WTC11 (cell line): ENCODE measurements around the gene SMARCA5. TPM values are rescaled to one million over a fixed set of nuclear protein-coding genes. Genes with fewer than 3 reads are reported as not detected.

Experiments
- ATAC-seq: fragments of 200-7000 bp; cut with Tn5 transposase; 2 replicates; pipeline ENCODE4 v1.10.0; 2021; ENCODE audit warnings: mild to moderate bottlenecking, moderate library complexity
- CTCF ChIA-PET: fragments of 300-600 bp; sonication (Branson Sonifier 250); formaldehyde crosslinking; loops from one replicate; lab custom pipeline; 2021; ENCODE audit warnings: antibody characterized with exemption; lab: Charles Lee
- POLR2A ChIA-PET: fragments of 350-600 bp; sonication (Branson Sonifier 250); formaldehyde crosslinking; loops from one replicate; lab custom pipeline; 2021; ENCODE audit warnings: antibody characterized with exemption; lab: Charles Lee
- DNase-seq: peaks from one replicate; pipeline ENCODE4 v3.0.0; 2021; ENCODE audit warnings: low spot score
- H3K27ac Mint-ChIP-seq: 2 replicates; pipeline ENCODE4 v1.8.0; 2021; ENCODE audit warnings: mixed read lengths
- H3K27me3 Mint-ChIP-seq: 2 replicates; pipeline ENCODE4 v1.8.0; 2021; ENCODE audit warnings: low read depth, mild to moderate bottlenecking, moderate library complexity, mixed read lengths
- H3K36me3 Mint-ChIP-seq: 2 replicates; pipeline ENCODE4 v1.8.0; 2021; ENCODE audit warnings: mixed read lengths
- H3K4me1 Mint-ChIP-seq: 2 replicates; pipeline ENCODE4 v1.8.0; 2022; ENCODE audit warnings: mixed read lengths
- H3K4me3 Mint-ChIP-seq: 2 replicates; pipeline ENCODE4 v1.8.0; 2021; ENCODE audit warnings: mild to moderate bottlenecking, moderate library complexity, mixed read lengths
- H3K9me3 Mint-ChIP-seq: 2 replicates; pipeline ENCODE4 v1.8.0; 2021; ENCODE audit warnings: mixed read lengths
- ATF1 ChIP-seq: sonication (generic); formaldehyde crosslinking; IDR thresholded peaks from 2 replicates; pipeline ENCODE4 v1.8.1; 2023; ENCODE audit warnings: mild to moderate bottlenecking, moderate library complexity, missing genetic modification reagents
- CBFB ChIP-seq: sonication (generic); formaldehyde crosslinking; IDR thresholded peaks from 2 replicates; pipeline ENCODE4 v1.8.1; 2022; ENCODE audit warnings: mild to moderate bottlenecking, low read depth, missing genetic modification reagents
- FOXJ3 ChIP-seq: sonication (generic); formaldehyde crosslinking; IDR thresholded peaks from 2 replicates; pipeline ENCODE4 v1.9.0; 2021; ENCODE audit warnings: missing genetic modification reagents, mild to moderate bottlenecking, borderline replicate concordance
- FOXK1 ChIP-seq: sonication (generic); formaldehyde crosslinking; IDR thresholded peaks from 2 replicates; pipeline ENCODE4 v1.8.0; 2022; ENCODE audit warnings: mild to moderate bottlenecking, moderate library complexity, missing genetic modification reagents
- FOXP1 ChIP-seq: sonication (generic); formaldehyde crosslinking; IDR thresholded peaks from 2 replicates; pipeline ENCODE4 v1.8.0; 2022; ENCODE audit warnings: missing genetic modification reagents, mild to moderate bottlenecking, moderate library complexity, borderline replicate concordance
- JAZF1 ChIP-seq: fragments of 250-450 bp; sonication (Bioruptor Pico); IDR thresholded peaks from 2 replicates; pipeline ENCODE4 v1.9.0; 2021; ENCODE audit warnings: moderate library complexity, mild to moderate bottlenecking, inconsistent platforms
- JUN ChIP-seq: sonication (generic); formaldehyde crosslinking; IDR thresholded peaks from 2 replicates; pipeline ENCODE4 v1.8.0; 2023; ENCODE audit warnings: mild to moderate bottlenecking, missing genetic modification reagents
- KAT7 ChIP-seq: sonication (generic); formaldehyde crosslinking; IDR thresholded peaks from 2 replicates; pipeline ENCODE4 v1.8.1; 2023; ENCODE audit warnings: missing genetic modification reagents, mild to moderate bottlenecking, borderline replicate concordance
- NFATC4 ChIP-seq: fragments of 250-450 bp; sonication (Bioruptor Pico); IDR thresholded peaks from 2 replicates; pipeline ENCODE4 v1.9.0; 2021; ENCODE audit warnings: mild to moderate bottlenecking
- NFE2L1 ChIP-seq: sonication (generic); formaldehyde crosslinking; IDR thresholded peaks from 2 replicates; pipeline ENCODE4 v1.8.1; 2023; ENCODE audit warnings: missing genetic modification reagents
- NFYB ChIP-seq: sonication (generic); formaldehyde crosslinking; conservative IDR thresholded peaks from 2 replicates; pipeline ENCODE4 v1.8.0; 2022; ENCODE audit warnings: low read depth, missing genetic modification reagents
- NR3C1 ChIP-seq: sonication (generic); formaldehyde crosslinking; conservative IDR thresholded peaks from 2 replicates; pipeline ENCODE4 v1.8.1; 2023; ENCODE audit warnings: low read depth, mild to moderate bottlenecking, missing genetic modification reagents
- OVOL2 ChIP-seq: fragments of 250-450 bp; sonication (Bioruptor Pico); IDR thresholded peaks from 2 replicates; pipeline ENCODE4 v1.9.0; 2021; ENCODE audit warnings: mild to moderate bottlenecking, borderline replicate concordance
- RORB ChIP-seq: fragments of 250-450 bp; sonication (Bioruptor Pico); IDR thresholded peaks from 2 replicates; pipeline ENCODE4 v1.9.0; 2021; ENCODE audit warnings: mild to moderate bottlenecking
- SMAD3 ChIP-seq: sonication (generic); formaldehyde crosslinking; IDR thresholded peaks from 2 replicates; pipeline ENCODE4 v1.8.0; 2022; ENCODE audit warnings: missing genetic modification reagents, mild to moderate bottlenecking, borderline replicate concordance
- SMAD4 ChIP-seq: sonication (generic); formaldehyde crosslinking; IDR thresholded peaks from 2 replicates; pipeline ENCODE4 v1.8.0; 2022; ENCODE audit warnings: mild to moderate bottlenecking, missing genetic modification reagents
- SP1 ChIP-seq: sonication (generic); formaldehyde crosslinking; conservative IDR thresholded peaks from 2 replicates; pipeline ENCODE4 v1.8.1; 2022; ENCODE audit warnings: missing genetic modification reagents
- TEAD4 ChIP-seq: sonication (generic); formaldehyde crosslinking; IDR thresholded peaks from 2 replicates; pipeline ENCODE4 v1.8.0; 2022; ENCODE audit warnings: mild to moderate bottlenecking, missing genetic modification reagents
- ZNF396 ChIP-seq: fragments of 250-450 bp; sonication (Bioruptor Pico); IDR thresholded peaks from 2 replicates; pipeline ENCODE4 v1.8.0; 2021; ENCODE audit warnings: mild to moderate bottlenecking, moderate library complexity, borderline replicate concordance
- ZNF416 ChIP-seq: fragments of 250-450 bp; sonication (Bioruptor Pico); IDR thresholded peaks from 2 replicates; pipeline ENCODE4 v1.9.0; 2021; ENCODE audit warnings: mild to moderate bottlenecking, inconsistent platforms
- ZNF671 ChIP-seq: fragments of 250-450 bp; sonication (Bioruptor Pico); IDR thresholded peaks from 2 replicates; pipeline ENCODE4 v1.8.0; 2021; ENCODE audit warnings: mild to moderate bottlenecking
- total RNA-seq: library from RNA; stranded (reverse); gene quantifications from 3 replicates; pipeline ENCODE4 v1.2.3, GENCODE V29; 2021
- TF ChIP-seq, protein P1 (sequence below): fragments of 250-450 bp; sonication (Bioruptor Pico); IDR thresholded peaks from 2 replicates; pipeline ENCODE4 v1.8.0; 2021; ENCODE audit warnings: mild to moderate bottlenecking
- TF ChIP-seq, protein P2 (sequence below): sonication (generic); formaldehyde crosslinking; conservative IDR thresholded peaks from 2 replicates; pipeline ENCODE4 v1.8.1; 2022; ENCODE audit warnings: mild to moderate bottlenecking, missing genetic modification reagents
- TF ChIP-seq, protein P3 (sequence below): sonication (generic); formaldehyde crosslinking; IDR thresholded peaks from 2 replicates; pipeline ENCODE4 v1.8.0; 2022; ENCODE audit warnings: mild to moderate bottlenecking, missing genetic modification reagents
- TF ChIP-seq, protein P4 (sequence below): fragments of 200-600 bp; IDR thresholded peaks from 2 replicates; pipeline ENCODE4 v1.8.0; 2022; ENCODE audit warnings: antibody characterized with exemption
- TF ChIP-seq, protein P5 (sequence below): sonication (generic); formaldehyde crosslinking; IDR thresholded peaks from 2 replicates; pipeline ENCODE4 v1.8.1; 2023; ENCODE audit warnings: mild to moderate bottlenecking, missing genetic modification reagents, moderate library complexity
- TF ChIP-seq, protein P6 (sequence below): fragments of 250-450 bp; sonication (Bioruptor Pico); conservative IDR thresholded peaks from 2 replicates; pipeline ENCODE4 v1.9.0; 2021; ENCODE audit warnings: mild to moderate bottlenecking

SMARCA5 gene
- total RNA-seq, 1 experiment from 2014 or later: 98.8 TPM

DNA sequence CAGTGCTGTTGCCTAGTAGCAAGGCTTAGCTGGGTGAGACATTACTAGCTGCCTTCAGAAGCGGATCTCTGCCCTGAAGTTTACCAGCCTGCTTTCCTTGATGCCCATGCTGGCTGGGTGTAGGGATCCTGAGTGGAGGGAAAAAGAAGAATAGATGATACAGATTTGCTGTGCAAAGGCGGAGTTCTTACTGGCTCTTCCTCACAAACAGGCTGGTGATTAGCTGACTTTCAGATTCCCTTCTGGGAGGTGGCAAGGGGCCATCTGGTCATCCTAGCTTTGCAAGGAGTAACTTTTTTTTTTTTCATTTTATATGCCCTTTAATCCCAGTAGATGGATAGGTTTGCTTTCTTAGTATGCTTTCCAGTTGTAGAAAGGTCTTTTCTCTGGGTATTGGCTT is 44.8 kb downstream of the SMARCA5 start:
- Mint-ChIP-seq H3K4me1 (peaks cover 9% of the 10 kb centered on the region), H3K4me3 (no peak overlapping the region), H3K36me3 (peaks cover 8% of the 10 kb centered on the region), H3K9me3 (peaks cover 8% of the 10 kb centered on the region), H3K27ac (no peak overlapping the region), H3K27me3 (peaks cover 18% of the 10 kb centered on the region)
- DNase-seq (no peak), ATAC-seq (no peak)
- CTCF ChIA-PET: interaction anchor here (1.0 to 3.4 kb wide), 5 partner anchors 16 to 538 kb away, joined by 3 to 51 read pairs (median 5); no protein-coding TSS in a partner anchor
- POLR2A ChIA-PET: interaction anchor here (1.5 to 1.9 kb wide), 2 partner anchors 24 to 220 kb away, joined by 3 to 7 read pairs; no protein-coding TSS in a partner anchor
- TF ChIP-seq NR3C1 (CRISPR knock-in tag) (no peak), TEAD4 (CRISPR knock-in tag) (no peak), ZNF396 (CRISPR knock-in tag) (no peak), JUN (CRISPR knock-in tag) (no peak), JAZF1 (CRISPR knock-in tag) (no peak), FOXJ3 (CRISPR knock-in tag) (no peak), KAT7 (CRISPR knock-in tag) (no peak), RORB (no peak), NFE2L1 (no peak), SMAD4 (CRISPR knock-in tag) (no peak), FOXK1 (CRISPR knock-in tag) (no peak), SMAD3 (no peak)
- TF ChIP-seq, protein P1, sequence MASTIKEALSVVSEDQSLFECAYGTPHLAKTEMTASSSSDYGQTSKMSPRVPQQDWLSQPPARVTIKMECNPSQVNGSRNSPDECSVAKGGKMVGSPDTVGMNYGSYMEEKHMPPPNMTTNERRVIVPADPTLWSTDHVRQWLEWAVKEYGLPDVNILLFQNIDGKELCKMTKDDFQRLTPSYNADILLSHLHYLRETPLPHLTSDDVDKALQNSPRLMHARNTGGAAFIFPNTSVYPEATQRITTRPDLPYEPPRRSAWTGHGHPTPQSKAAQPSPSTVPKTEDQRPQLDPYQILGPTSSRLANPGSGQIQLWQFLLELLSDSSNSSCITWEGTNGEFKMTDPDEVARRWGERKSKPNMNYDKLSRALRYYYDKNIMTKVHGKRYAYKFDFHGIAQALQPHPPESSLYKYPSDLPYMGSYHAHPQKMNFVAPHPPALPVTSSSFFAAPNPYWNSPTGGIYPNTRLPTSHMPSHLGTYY (CRISPR knock-in tag): no peak
- TF ChIP-seq, protein P2, sequence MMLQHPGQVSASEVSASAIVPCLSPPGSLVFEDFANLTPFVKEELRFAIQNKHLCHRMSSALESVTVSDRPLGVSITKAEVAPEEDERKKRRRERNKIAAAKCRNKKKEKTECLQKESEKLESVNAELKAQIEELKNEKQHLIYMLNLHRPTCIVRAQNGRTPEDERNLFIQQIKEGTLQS (CRISPR knock-in tag): no peak

DNA sequence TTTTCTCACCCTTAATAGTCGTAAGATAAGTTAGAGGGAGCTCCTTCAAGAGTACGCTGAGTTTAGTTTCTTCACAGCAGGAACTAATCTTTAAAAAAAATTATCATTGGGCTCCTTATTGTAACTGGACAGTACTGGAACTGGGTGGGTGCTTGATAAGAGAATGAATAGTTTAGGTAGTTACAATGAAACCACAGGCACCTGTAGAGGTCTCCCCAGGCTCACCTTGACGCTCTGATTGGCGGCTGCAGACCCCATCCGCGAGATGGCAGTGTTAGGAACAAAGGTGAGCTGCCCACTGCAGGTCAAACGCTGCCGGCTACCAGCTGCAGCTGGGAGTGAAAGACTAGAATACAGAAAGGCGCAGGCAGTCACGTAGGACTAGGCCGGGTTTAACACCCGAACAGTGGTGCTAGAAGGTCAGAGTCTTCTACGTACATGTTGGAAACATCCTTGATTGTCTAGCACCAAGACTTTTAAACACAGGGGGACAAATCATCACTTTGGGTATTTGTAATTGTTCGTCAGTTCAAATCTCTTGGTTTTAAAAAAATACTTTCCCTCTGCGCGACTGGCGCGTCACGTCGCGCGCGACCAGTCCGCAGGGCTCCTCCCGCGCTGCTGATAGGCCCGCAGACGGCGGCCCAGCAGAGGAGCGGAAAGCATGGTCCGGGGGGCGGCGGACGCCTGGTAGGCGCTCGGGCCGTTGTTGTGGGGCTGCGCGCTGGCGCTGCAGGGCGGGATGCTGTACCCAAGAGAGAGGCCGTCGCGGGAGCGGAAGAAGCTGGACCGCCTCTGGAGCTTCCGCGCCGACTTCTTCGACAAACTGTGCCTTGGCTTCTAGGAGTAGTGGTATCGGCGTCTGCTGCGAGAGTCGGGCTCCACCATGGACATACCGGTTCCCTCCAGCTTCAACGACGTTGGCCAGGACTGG is 45.6 kb downstream of the SMARCA5 start:
- peak; percentile 98 for ATAC-seq
- Mint-ChIP-seq H3K4me1 (peaks cover 9% of the 10 kb centered on the region), H3K36me3 (0 out of 2 replicates have a peak, but pooled peaks cover 5% of the 10 kb centered on the region), H3K27ac (peak overlapping the region; percentile 94), H3K4me3 (peak overlapping the region; percentile 83), H3K27me3 (peaks cover 18% of the 10 kb centered on the region), H3K9me3 (peaks cover 8% of the 10 kb centered on the region)
- CTCF ChIA-PET: interaction anchor here (0.6 to 3.4 kb wide), 22 partner anchors 9 to 537 kb away, joined by 3 to 51 read pairs (median 4); partner anchors contain the start of genes FREM3 and SMARCA5
- POLR2A ChIA-PET: interaction anchor here (1.1 to 1.9 kb wide), 3 partner anchors 23 to 221 kb away, joined by 3 to 7 read pairs (median 5); partner anchors contain the start of gene SMARCA5
- peak; percentile 86 for DNase-seq
- TF ChIP-seq, protein P3, sequence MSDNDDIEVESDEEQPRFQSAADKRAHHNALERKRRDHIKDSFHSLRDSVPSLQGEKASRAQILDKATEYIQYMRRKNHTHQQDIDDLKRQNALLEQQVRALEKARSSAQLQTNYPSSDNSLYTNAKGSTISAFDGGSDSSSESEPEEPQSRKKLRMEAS (CRISPR knock-in tag): peak; percentile 63
- no peak for TF ChIP-seq NFATC4 (CRISPR knock-in tag)
- TF ChIP-seq ZNF671 (CRISPR knock-in tag): no peak
- no peak for TF ChIP-seq ATF1 (CRISPR knock-in tag)
- TF ChIP-seq FOXK1 (CRISPR knock-in tag): peak; percentile 36; the same call in 1 of the 2 replicates
- TF ChIP-seq NFYB: peak; percentile 37; the same call in 1 of the 2 replicates
- TF ChIP-seq SP1 (CRISPR knock-in tag): 0 out of 2 replicates have a peak, but pooled peaks have one; percentile 29
- TF ChIP-seq FOXP1: peak; percentile 34; the same call in 1 of the 2 replicates
- TF ChIP-seq, protein P4, sequence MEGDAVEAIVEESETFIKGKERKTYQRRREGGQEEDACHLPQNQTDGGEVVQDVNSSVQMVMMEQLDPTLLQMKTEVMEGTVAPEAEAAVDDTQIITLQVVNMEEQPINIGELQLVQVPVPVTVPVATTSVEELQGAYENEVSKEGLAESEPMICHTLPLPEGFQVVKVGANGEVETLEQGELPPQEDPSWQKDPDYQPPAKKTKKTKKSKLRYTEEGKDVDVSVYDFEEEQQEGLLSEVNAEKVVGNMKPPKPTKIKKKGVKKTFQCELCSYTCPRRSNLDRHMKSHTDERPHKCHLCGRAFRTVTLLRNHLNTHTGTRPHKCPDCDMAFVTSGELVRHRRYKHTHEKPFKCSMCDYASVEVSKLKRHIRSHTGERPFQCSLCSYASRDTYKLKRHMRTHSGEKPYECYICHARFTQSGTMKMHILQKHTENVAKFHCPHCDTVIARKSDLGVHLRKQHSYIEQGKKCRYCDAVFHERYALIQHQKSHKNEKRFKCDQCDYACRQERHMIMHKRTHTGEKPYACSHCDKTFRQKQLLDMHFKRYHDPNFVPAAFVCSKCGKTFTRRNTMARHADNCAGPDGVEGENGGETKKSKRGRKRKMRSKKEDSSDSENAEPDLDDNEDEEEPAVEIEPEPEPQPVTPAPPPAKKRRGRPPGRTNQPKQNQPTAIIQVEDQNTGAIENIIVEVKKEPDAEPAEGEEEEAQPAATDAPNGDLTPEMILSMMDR: peak; percentile 40; the same call in 1 of the 2 replicates
- TF ChIP-seq, protein P5, sequence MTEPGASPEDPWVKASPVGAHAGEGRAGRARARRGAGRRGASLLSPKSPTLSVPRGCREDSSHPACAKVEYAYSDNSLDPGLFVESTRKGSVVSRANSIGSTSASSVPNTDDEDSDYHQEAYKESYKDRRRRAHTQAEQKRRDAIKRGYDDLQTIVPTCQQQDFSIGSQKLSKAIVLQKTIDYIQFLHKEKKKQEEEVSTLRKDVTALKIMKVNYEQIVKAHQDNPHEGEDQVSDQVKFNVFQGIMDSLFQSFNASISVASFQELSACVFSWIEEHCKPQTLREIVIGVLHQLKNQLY (CRISPR knock-in tag): no peak
- TF ChIP-seq OVOL2 (CRISPR knock-in tag): no peak
- TF ChIP-seq, protein P2 (CRISPR knock-in tag): no peak
- TF ChIP-seq, protein P6, sequence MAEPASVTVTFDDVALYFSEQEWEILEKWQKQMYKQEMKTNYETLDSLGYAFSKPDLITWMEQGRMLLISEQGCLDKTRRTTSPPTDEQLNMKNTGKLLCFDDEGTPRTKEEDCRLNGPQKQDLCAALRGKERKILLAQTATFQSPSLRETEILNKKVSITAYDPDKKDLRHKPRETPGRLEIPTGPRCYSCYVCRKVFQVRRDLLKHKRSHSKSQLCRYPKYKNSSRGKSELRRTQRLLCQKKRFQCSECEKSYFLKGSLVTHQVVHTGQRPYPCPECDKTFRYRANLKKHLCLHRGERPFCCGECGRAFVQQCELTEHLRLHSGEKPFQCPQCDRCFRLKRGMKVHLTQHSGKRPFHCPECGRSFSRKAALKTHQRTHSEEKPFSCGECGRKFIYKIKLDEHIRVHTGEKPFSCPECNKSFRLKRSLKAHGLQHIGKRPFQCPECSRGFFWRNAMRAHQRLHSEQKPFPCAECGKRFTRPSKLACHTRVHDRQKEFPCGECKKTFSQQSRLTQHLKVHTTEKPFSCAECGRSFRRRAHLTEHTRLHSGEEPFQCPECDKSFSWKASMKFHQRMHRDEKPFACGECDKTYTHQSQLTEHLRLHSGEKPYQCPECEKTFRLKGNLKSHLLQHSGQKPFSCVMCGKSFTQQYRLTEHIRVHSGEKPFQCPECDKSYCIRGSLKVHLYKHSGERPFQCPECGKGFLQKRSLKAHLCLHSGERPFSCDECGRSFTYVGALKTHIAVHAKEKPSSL: no peak
- TF ChIP-seq CBFB (CRISPR knock-in tag): no peak
- TF ChIP-seq ZNF416: no peak
